ENCODE data around the gene RALGAPA1. TPM values are rescaled to one million over a fixed set of nuclear protein-coding genes. Genes with fewer than 3 reads are reported as not detected.

Gene RALGAPA1
- total and polyA plus RNA-seq, 2 donors (not counting 1 experiment from before 2014, with no cell fraction given) = 7.2 to 34.5 TPM

- no peak for DNase-seq (ENCODE audit: low read depth in 2 of 2)
- Histone ChIP-seq H3K79me2 (ENCODE audit: control insufficient read depth, insufficient read depth, low read length) (no peaks in the 10 kb centered on the region), H3K4me2 (ENCODE audit: extremely low read depth, insufficient read depth, low read length) (no peak overlapping the region), H2AFZ (ENCODE audit: low read length) (no peak overlapping the region), H4K20me1 (ENCODE audit: control insufficient read depth, extremely low read depth, insufficient read depth, low read length) (no peaks in the 10 kb centered on the region), H3K4me1 (ENCODE audit: control insufficient read depth, extremely low read depth, insufficient read depth, low read length) (no peaks in the 10 kb centered on the region), H3K27me3 (ENCODE audit: control insufficient read depth, insufficient read depth, low read length) (no peaks in the 10 kb centered on the region), H3K4me3 (replicated peaks in 1 of 4; ENCODE audit: control extremely low read depth in 1 of 4, insufficient read depth in 1 of 4, low read depth in 3 of 4, low read length in 4 of 4) (no peak overlapping the region), H3K27ac (ENCODE audit: insufficient read depth, low read length) (no peak overlapping the region), H3K9me3 (ENCODE audit: control insufficient read depth, insufficient read depth, low read depth, low read length) (no peaks in the 10 kb centered on the region), H3K9ac (ENCODE audit: insufficient read depth, low read length) (no peak overlapping the region), H3K36me3 (ENCODE audit: control insufficient read depth, insufficient read depth, low read length) (no peaks in the 10 kb centered on the region)
- TF ChIP-seq EZH2 (IDR thresholded peaks at IDR 0.05; ENCODE audit: low read length, missing control alignments) = no peak
- no peak for TF ChIP-seq CTCF (conservative IDR thresholded peaks at IDR 0.05 in 1 of 2, IDR thresholded peaks at IDR 0.05 in 1 of 2; ENCODE audit: low read depth in 1 of 2, low read length in 2 of 2)
These were observed 165.6 kb downstream of the RALGAPA1 start for GRCh38 chr14:35643513-35643912.

GRCh38 chr14:35637851-35638250 is 171.2 kb downstream of the RALGAPA1 start:
- DNase-seq (ENCODE audit: low read depth in 2 of 2) = no peak
- Histone ChIP-seq H3K79me2 (ENCODE audit: control insufficient read depth, insufficient read depth, low read length) (no peaks in the 10 kb centered on the region), H3K9me3 (ENCODE audit: control insufficient read depth, insufficient read depth, low read depth, low read length) (no peaks in the 10 kb centered on the region), H3K9ac (ENCODE audit: insufficient read depth, low read length) (no peak overlapping the region), H3K4me2 (ENCODE audit: extremely low read depth, insufficient read depth, low read length) (no peak overlapping the region), H2AFZ (ENCODE audit: low read length) (no peak overlapping the region), H3K36me3 (ENCODE audit: control insufficient read depth, insufficient read depth, low read length) (no peaks in the 10 kb centered on the region), H3K4me1 (ENCODE audit: control insufficient read depth, extremely low read depth, insufficient read depth, low read length) (no peaks in the 10 kb centered on the region), H3K27me3 (ENCODE audit: control insufficient read depth, insufficient read depth, low read length) (no peaks in the 10 kb centered on the region), H4K20me1 (ENCODE audit: control insufficient read depth, extremely low read depth, insufficient read depth, low read length) (no peaks in the 10 kb centered on the region), H3K27ac (ENCODE audit: insufficient read depth, low read length) (no peak overlapping the region), H3K4me3 (replicated peaks in 1 of 4; ENCODE audit: control extremely low read depth in 1 of 4, insufficient read depth in 1 of 4, low read depth in 3 of 4, low read length in 4 of 4) (no peak overlapping the region)
- TF ChIP-seq EZH2 (IDR thresholded peaks at IDR 0.05; ENCODE audit: low read length, missing control alignments) (no peak), CTCF (conservative IDR thresholded peaks at IDR 0.05 in 1 of 2, IDR thresholded peaks at IDR 0.05 in 1 of 2; ENCODE audit: low read depth in 1 of 2, low read length in 2 of 2) (no peak)

GRCh38 chr14:35637269-35637668 is 171.8 kb downstream of the RALGAPA1 start:
- TF ChIP-seq EZH2 (IDR thresholded peaks at IDR 0.05; ENCODE audit: low read length, missing control alignments) (no peak), CTCF (conservative IDR thresholded peaks at IDR 0.05 in 1 of 2, IDR thresholded peaks at IDR 0.05 in 1 of 2; ENCODE audit: low read depth in 1 of 2, low read length in 2 of 2) (no peak)

More at GRCh38 chr14:35637269-35637668, 171.8 kb downstream of the RALGAPA1 start:
- no peaks in the 10 kb centered on the region for H3K4me1 ChIP-seq (ENCODE audit: control insufficient read depth, extremely low read depth, insufficient read depth, low read length)
- no peak overlapping the region for H3K4me2 ChIP-seq (ENCODE audit: extremely low read depth, insufficient read depth, low read length)
- no peaks in the 10 kb centered on the region for H4K20me1 ChIP-seq (ENCODE audit: control insufficient read depth, extremely low read depth, insufficient read depth, low read length)
- H2AFZ ChIP-seq (ENCODE audit: low read length) = no peak overlapping the region
- H3K9me3 ChIP-seq (ENCODE audit: control insufficient read depth, insufficient read depth, low read depth, low read length) = no peaks in the 10 kb centered on the region
- H3K27me3 ChIP-seq (ENCODE audit: control insufficient read depth, insufficient read depth, low read length) = no peaks in the 10 kb centered on the region
- no peaks in the 10 kb centered on the region for H3K36me3 ChIP-seq (ENCODE audit: control insufficient read depth, insufficient read depth, low read length)
- no peak for DNase-seq (ENCODE audit: low read depth in 2 of 2)
- no peak overlapping the region for H3K4me3 ChIP-seq (replicated peaks in 1 of 4; ENCODE audit: control extremely low read depth in 1 of 4, insufficient read depth in 1 of 4, low read depth in 3 of 4, low read length in 4 of 4)
- no peak overlapping the region for H3K27ac ChIP-seq (ENCODE audit: insufficient read depth, low read length)
- no peaks in the 10 kb centered on the region for H3K79me2 ChIP-seq (ENCODE audit: control insufficient read depth, insufficient read depth, low read length)
- no peak overlapping the region for H3K9ac ChIP-seq (ENCODE audit: insufficient read depth, low read length)

All from fibroblast of lung (primary cell).